ENCODE measurements around the gene NCAPD3.

Gene NCAPD3

GRCh38 chr11:134158023-134158422, 65.7 kb downstream of the NCAPD3 start:
- no peak for TF ChIP-seq CTCF (IDR thresholded peaks at IDR 0.05; ENCODE audit: control extremely low read depth, extremely low read depth, low read depth, missing control alignments)
- POLR2A ChIA-PET, result no interaction called here
- CTCF ChIA-PET, result no interaction called here

GRCh38 chr11:134157451-134157850, 66.3 kb downstream of the NCAPD3 start:
- ChIA-PET CTCF (no interaction called here), POLR2A (no interaction called here)
- TF ChIP-seq CTCF (IDR thresholded peaks at IDR 0.05; ENCODE audit: control extremely low read depth, extremely low read depth, low read depth, missing control alignments), result no peak
- DNase-seq (ENCODE audit: extremely low spot score), result no peak

More at GRCh38 chr11:134158023-134158422, 65.7 kb downstream of the NCAPD3 start:
- DNase-seq (ENCODE audit: extremely low spot score), result no peak

GRCh38 chr11:134155946-134156865, 67.6 kb downstream of the NCAPD3 start:
- DNase-seq (ENCODE audit: extremely low spot score), result no peak
- CTCF ChIA-PET, result interaction anchor here (1.1 to 1.5 kb wide), 2 partner anchors 12 to 28 kb away, joined by 3 to 4 read pairs; no protein-coding TSS in a partner anchor
- POLR2A ChIA-PET, result no interaction called here
- TF ChIP-seq CTCF (IDR thresholded peaks at IDR 0.05; ENCODE audit: control extremely low read depth, extremely low read depth, low read depth, missing control alignments), result no peak

GRCh38 chr11:134155456-134155855, 68.3 kb downstream of the NCAPD3 start:
- no peak for TF ChIP-seq CTCF (IDR thresholded peaks at IDR 0.05; ENCODE audit: control extremely low read depth, extremely low read depth, low read depth, missing control alignments)
- ChIA-PET POLR2A (no interaction called here), CTCF (interaction anchor here (1.1 to 1.5 kb wide), 2 partner anchors 13 to 29 kb away, joined by 3 to 4 read pairs; no protein-coding TSS in a partner anchor)
- DNase-seq (ENCODE audit: extremely low spot score), result no peak

GRCh38 chr11:134154441-134154840, 69.3 kb downstream of the NCAPD3 start:
- no peak for DNase-seq (ENCODE audit: extremely low spot score)
- ChIA-PET CTCF (no interaction called here), POLR2A (no interaction called here)
- no peak for TF ChIP-seq CTCF (IDR thresholded peaks at IDR 0.05; ENCODE audit: control extremely low read depth, extremely low read depth, low read depth, missing control alignments)

GRCh38 chr11:134153147-134153905, 70.4 kb downstream of the NCAPD3 start:
- CTCF ChIA-PET, result no interaction called here
- POLR2A ChIA-PET, result no interaction called here
- no peak for TF ChIP-seq CTCF (IDR thresholded peaks at IDR 0.05; ENCODE audit: control extremely low read depth, extremely low read depth, low read depth, missing control alignments)
- DNase-seq (ENCODE audit: extremely low spot score), result no peak

Data from GM10248 (cell line).